Bronchial epithelial cell (primary cell): Measurements from ENCODE around the gene WNT16. TPM values are rescaled to one million over a fixed set of nuclear protein-coding genes. Genes with fewer than 3 reads are reported as not detected.

ENCODE experiments used
- DNase-seq: peaks from one replicate; pipeline ENCODE4 v3.0.0-alpha.2; 2010; ENCODE audit warnings: low read depth
- FAIRE-seq: peaks from 2 replicates; lab custom pipeline; 2011; peaks lifted over from hg19 to GRCh38; lab: Jason Lieb, UNC
- H3K27me3 ChIP-seq: 2 replicates; pipeline ENCODE4 v1.5.1; 2011; ENCODE audit warnings: low read length; ENCODE audit not compliant: control insufficient read depth, insufficient read depth
- H3K36me3 ChIP-seq: 2 replicates; pipeline ENCODE4 v1.5.1; 2011; ENCODE audit warnings: low read length; ENCODE audit not compliant: control insufficient read depth, insufficient read depth
- H3K4me3 ChIP-seq: 2 replicates; pipeline ENCODE4 v1.5.1; 2011; ENCODE audit warnings: mild to moderate bottlenecking, low read depth, low read length, control low read depth
- CTCF ChIP-seq: IDR thresholded peaks from 2 replicates; pipeline ENCODE4 v1.5.1; 2011; ENCODE audit warnings: mild to moderate bottlenecking, moderate library complexity, low read length, control low read depth, inconsistent platforms; ENCODE audit not compliant: insufficient read depth, severe bottlenecking
- total RNA-seq: library from RNA; depleted of rRNA; stranded (reverse); fragments of >200 nt; gene quantifications from 2 replicates; pipeline ENCODE4 v1.2.1, GENCODE V29; 2014

The WNT16 gene
- total RNA-seq, 1 donor from 2014 or later = not detected

- Histone ChIP-seq H3K27me3 (peaks cover 24% of the 10 kb centered on the region), H3K4me3 (peak overlapping the region; percentile 21), H3K36me3 (no peaks in the 10 kb centered on the region)
- TF ChIP-seq CTCF = peak; percentile 26
- DNase-seq (peak; percentile 29), FAIRE-seq (no peak)
Observed at GRCh38 chr7:121329191-121330052, 622 bp downstream of the WNT16 start.

GRCh38 chr7:121330053-121330833 lies 1.4 kb downstream of the WNT16 start:
- H3K36me3 ChIP-seq = no peaks in the 10 kb centered on the region
- FAIRE-seq (no peak), DNase-seq (no peak)
- no peak for TF ChIP-seq CTCF
- H3K4me3 ChIP-seq = peak overlapping the region; percentile 21
- H3K27me3 ChIP-seq = peaks cover 24% of the 10 kb centered on the region

- FAIRE-seq (no peak), DNase-seq (no peak)
- no peaks in the 10 kb centered on the region for H3K36me3 ChIP-seq
- no peak for TF ChIP-seq CTCF
- H3K4me3 ChIP-seq = no peak overlapping the region
- peaks cover 24% of the 10 kb centered on the region for H3K27me3 ChIP-seq
Observed at GRCh38 chr7:121331048-121331447, 2.2 kb downstream of the WNT16 start.

GRCh38 chr7:121331574-121331973 lies 2.8 kb downstream of the WNT16 start:
- TF ChIP-seq CTCF = no peak
- no peaks in the 10 kb centered on the region for H3K36me3 ChIP-seq
- H3K4me3 ChIP-seq = no peak overlapping the region
- FAIRE-seq = no peak
- no peak for DNase-seq
- H3K27me3 ChIP-seq = peaks cover 24% of the 10 kb centered on the region

- no peak for TF ChIP-seq CTCF
- no peak for FAIRE-seq
- Histone ChIP-seq H3K36me3 (no peaks in the 10 kb centered on the region), H3K27me3 (peaks cover 13% of the 10 kb centered on the region), H3K4me3 (no peak overlapping the region)
- no peak for DNase-seq
Observed at GRCh38 chr7:121334376-121334775, 5.6 kb downstream of the WNT16 start.
